NCI-H128 (cell line): ENCODE measurements around the gene RAB3B.
"Not testable (repeated sequence)": the region's sequence is repeated elsewhere in the genome, so short reads cannot be mapped to it uniquely, and the experiment has no call there.

Experiments used
- DNase-seq: peaks from one replicate; lab custom pipeline; 2025; ENCODE audit not compliant: unreplicated experiment; lab: John Stamatoyannopoulos, UW

The RAB3B gene

GRCh38 chr1:51990478-51990965, at the start of gene RAB3B:
Gene RAB3B, minus strand, starts transcription at chr1:51990700. Its CDS starts 13,583 bp downstream, at chr1:51977117.
- DNase-seq: peak; percentile 81

GRCh38 chr1:52037909-52038308, 47.4 kb upstream of the RAB3B start:
- DNase-seq: no peak

GRCh38 chr1:52037402-52037814, 46.9 kb upstream of the RAB3B start:
- no peak for DNase-seq

- DNase-seq: no peak
These were observed 43.5 kb upstream of the RAB3B start for GRCh38 chr1:52034050-52034384.

GRCh38 chr1:52033190-52034049, 42.9 kb upstream of the RAB3B start, which contains the start of gene KTI12:
Gene KTI12, minus strand, starts transcription at chr1:52033810. Its CDS starts 49 bp downstream, at chr1:52033761.
- DNase-seq: peak; percentile 77

- DNase-seq: no peak
These were observed 42.3 kb upstream of the RAB3B start for GRCh38 chr1:52032785-52033131.

GRCh38 chr1:52032124-52032784, 41.8 kb upstream of the RAB3B start:
- no peak for DNase-seq

- not testable (repeated sequence) for DNase-seq
These were observed 38.3 kb upstream of the RAB3B start for GRCh38 chr1:52028839-52029238.

- DNase-seq: no peak
These were observed 37.8 kb upstream of the RAB3B start for GRCh38 chr1:52028328-52028727.

- DNase-seq: no peak
These were observed 35.8 kb upstream of the RAB3B start for GRCh38 chr1:52026278-52026677.

GRCh38 chr1:52022133-52022532, 31.6 kb upstream of the RAB3B start:
- no peak for DNase-seq

- no peak for DNase-seq
These were observed 17.7 kb upstream of the RAB3B start for GRCh38 chr1:52008071-52008809.

- DNase-seq: no peak
These were observed 16.9 kb upstream of the RAB3B start for GRCh38 chr1:52007215-52008002.

GRCh38 chr1:52006081-52006553, 15.6 kb upstream of the RAB3B start:
- DNase-seq: not testable (repeated sequence)

- DNase-seq: not testable (repeated sequence)
These were observed 15.0 kb upstream of the RAB3B start for GRCh38 chr1:52005548-52005947.

- no peak for DNase-seq
These were observed 13.4 kb upstream of the RAB3B start for GRCh38 chr1:52003877-52004276.

- DNase-seq: peak; percentile 89
These were observed 11.8 kb upstream of the RAB3B start for GRCh38 chr1:52002038-52002917.

GRCh38 chr1:51998701-51999100, 8.2 kb upstream of the RAB3B start:
- DNase-seq: no peak

- no peak for DNase-seq
These were observed 7.5 kb upstream of the RAB3B start for GRCh38 chr1:51997974-51998382.
